Karpas-422 (cell line): ENCODE results near the gene APLNR. TPM values are rescaled to one million over a fixed set of nuclear protein-coding genes. Genes with fewer than 3 reads are reported as not detected.

Source experiments
- DNase-seq: peaks from one replicate; pipeline ENCODE4 v3.0.0-alpha.2; 2015
- H2AFZ ChIP-seq: fragments of 200-600 bp; sonication (generic); 2 replicates; pipeline ENCODE4 v1.6.1; 2014; ENCODE audit warnings: antibody characterized with exemption, low read length, mixed read lengths
- H3K27ac ChIP-seq: fragments of 200-600 bp; sonication (generic); 2 replicates; pipeline ENCODE4 v1.5.1; 2014; ENCODE audit warnings: mild to moderate bottlenecking, low read length, moderate library complexity
- H3K27me3 ChIP-seq: fragments of 200-600 bp; sonication (generic); 2 replicates; pipeline ENCODE4 v1.6.1; 2014; ENCODE audit warnings: low read length, mixed read lengths
- H3K36me3 ChIP-seq: fragments of 200-600 bp; sonication (generic); 2 replicates; pipeline ENCODE4 v1.6.1; 2014; ENCODE audit warnings: low read length, mixed read lengths; ENCODE audit not compliant: insufficient read depth
- H3K4me1 ChIP-seq: fragments of 200-600 bp; sonication (generic); 2 replicates; pipeline ENCODE4 v1.6.1; 2014; ENCODE audit warnings: mild to moderate bottlenecking, low read length, mixed read lengths
- H3K4me2 ChIP-seq: fragments of 200-600 bp; sonication (generic); 2 replicates; pipeline ENCODE4 v1.6.1; 2014; ENCODE audit warnings: low read length, low read depth, mild to moderate bottlenecking; ENCODE audit not compliant: poor library complexity, severe bottlenecking
- H3K4me3 ChIP-seq: fragments of 200-600 bp; sonication (generic); 2 replicates; pipeline ENCODE4 v1.5.1; 2014; ENCODE audit warnings: mild to moderate bottlenecking, antibody characterized with exemption, low read length, mixed read lengths
- H3K79me2 ChIP-seq: fragments of 200-600 bp; sonication (generic); 2 replicates; pipeline ENCODE4 v1.6.1; 2014; ENCODE audit warnings: mild to moderate bottlenecking, low read length, mixed read lengths
- H3K9ac ChIP-seq: fragments of 200-600 bp; sonication (generic); 2 replicates; pipeline ENCODE4 v1.6.0; 2014; ENCODE audit warnings: low read length
- H3K9me2 ChIP-seq: fragments of 200-600 bp; sonication (generic), shearing (Covaris generic); replicated peaks from 2 replicates; pipeline ENCODE4 v1.6.0; 2014; ENCODE audit warnings: mild to moderate bottlenecking, low read length, moderate library complexity; ENCODE audit not compliant: insufficient read depth
- H3K9me3 ChIP-seq: fragments of 300-700, 200-600 bp; sonication (generic); 2 replicates; pipeline ENCODE4 v1.6.1; 2014; ENCODE audit warnings: low read length, mixed read lengths
- H4K20me1 ChIP-seq: fragments of 200-600 bp; sonication (generic); 2 replicates; pipeline ENCODE4 v1.6.1; 2014; ENCODE audit warnings: mild to moderate bottlenecking, antibody characterized with exemption, low read length, low read depth; ENCODE audit not compliant: insufficient read depth
- total RNA-seq: library from RNA; depleted of rRNA; stranded (reverse); fragments of >200 nt; shearing (Covaris generic); gene quantifications from 2 replicates; pipeline ENCODE4 v1.2.3, GENCODE V29; 2014; ENCODE audit warnings: low replicate concordance

The APLNR gene
- total RNA-seq, 1 experiment from 2014 or later, result not detected

- no peak overlapping the region for H3K4me2 ChIP-seq
- no peak overlapping the region for H3K4me3 ChIP-seq
- no peak overlapping the region for H2AFZ ChIP-seq
- no peaks in the 10 kb centered on the region for H3K9me3 ChIP-seq
- DNase-seq, result peak; percentile 81
- H4K20me1 ChIP-seq, result no peaks in the 10 kb centered on the region
- no peaks in the 10 kb centered on the region for H3K79me2 ChIP-seq
- no peaks in the 10 kb centered on the region for H3K4me1 ChIP-seq
- H3K27me3 ChIP-seq, result no peaks in the 10 kb centered on the region
- H3K27ac ChIP-seq, result no peak overlapping the region
- H3K9me2 ChIP-seq, result no peaks in the 10 kb centered on the region
- no peak overlapping the region for H3K9ac ChIP-seq
- H3K36me3 ChIP-seq, result no peaks in the 10 kb centered on the region
Observed at GRCh38 chr11:57248780-57249383, 11.8 kb upstream of the APLNR start.

GRCh38 chr11:57244911-57245310 is 7.9 kb upstream of the APLNR start:
- no peak for DNase-seq
- Histone ChIP-seq H3K36me3 (no peaks in the 10 kb centered on the region), H3K27me3 (no peaks in the 10 kb centered on the region), H3K4me3 (no peak overlapping the region), H3K9ac (no peak overlapping the region), H3K9me2 (no peaks in the 10 kb centered on the region), H3K9me3 (no peaks in the 10 kb centered on the region), H3K4me2 (no peak overlapping the region), H2AFZ (no peak overlapping the region), H4K20me1 (no peaks in the 10 kb centered on the region), H3K27ac (no peak overlapping the region), H3K4me1 (no peaks in the 10 kb centered on the region), H3K79me2 (no peaks in the 10 kb centered on the region)

DNA sequence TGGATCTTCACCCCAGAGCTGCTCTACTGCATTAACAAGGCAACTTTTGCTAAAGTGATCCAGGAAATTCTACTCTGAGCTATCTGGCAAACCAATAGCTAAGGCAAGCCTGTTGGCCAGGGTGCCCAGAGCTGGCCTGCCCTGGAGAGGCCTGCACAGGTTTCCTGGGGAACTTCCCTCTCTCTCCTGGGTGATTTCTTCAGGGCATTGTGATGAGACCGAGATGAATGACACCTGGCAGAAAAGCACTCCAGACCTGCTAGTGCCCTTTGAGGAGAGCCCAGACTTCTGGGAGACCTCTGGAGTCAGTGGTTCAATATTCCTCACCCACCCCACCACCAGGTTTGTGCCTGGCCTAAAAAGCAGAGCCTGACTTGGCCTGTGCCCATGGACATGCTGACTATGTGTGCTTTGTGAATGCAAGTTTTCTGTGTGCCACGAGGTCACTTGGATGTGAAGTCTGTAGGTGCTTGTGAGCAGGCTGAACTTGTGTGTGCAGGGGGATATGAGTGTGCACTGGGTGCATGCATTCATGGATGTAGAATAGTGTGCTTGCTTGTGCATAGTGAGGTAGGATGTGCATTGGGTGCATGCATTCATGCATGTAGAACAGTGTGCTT is 4.4 kb upstream of the APLNR start:
- H3K27me3 ChIP-seq, result no peaks in the 10 kb centered on the region
- DNase-seq, result no peak
- no peak overlapping the region for H3K4me2 ChIP-seq
- no peaks in the 10 kb centered on the region for H3K79me2 ChIP-seq
- H3K4me3 ChIP-seq, result no peak overlapping the region
- H3K27ac ChIP-seq, result no peak overlapping the region
- H3K9me3 ChIP-seq, result no peaks in the 10 kb centered on the region
- H3K4me1 ChIP-seq, result no peaks in the 10 kb centered on the region
- H4K20me1 ChIP-seq, result no peaks in the 10 kb centered on the region
- no peak overlapping the region for H2AFZ ChIP-seq
- H3K9me2 ChIP-seq, result no peaks in the 10 kb centered on the region
- H3K36me3 ChIP-seq, result no peaks in the 10 kb centered on the region
- no peak overlapping the region for H3K9ac ChIP-seq

- Histone ChIP-seq H3K79me2 (no peaks in the 10 kb centered on the region), H3K36me3 (no peaks in the 10 kb centered on the region), H3K4me2 (no peak overlapping the region), H4K20me1 (no peaks in the 10 kb centered on the region), H3K9me2 (no peaks in the 10 kb centered on the region), H3K27ac (no peak overlapping the region), H3K4me3 (no peak overlapping the region), H3K9me3 (no peaks in the 10 kb centered on the region), H2AFZ (no peak overlapping the region), H3K9ac (no peak overlapping the region), H3K4me1 (no peaks in the 10 kb centered on the region), H3K27me3 (no peaks in the 10 kb centered on the region)
- no peak for DNase-seq
Observed at GRCh38 chr11:57240757-57241156, 3.7 kb upstream of the APLNR start.

GRCh38 chr11:57240007-57240406 is 3.0 kb upstream of the APLNR start:
- Histone ChIP-seq H3K4me1 (no peaks in the 10 kb centered on the region), H3K27me3 (no peaks in the 10 kb centered on the region), H3K9ac (no peak overlapping the region), H3K9me3 (no peaks in the 10 kb centered on the region), H3K79me2 (no peaks in the 10 kb centered on the region), H4K20me1 (no peaks in the 10 kb centered on the region), H3K9me2 (no peaks in the 10 kb centered on the region), H2AFZ (no peak overlapping the region), H3K36me3 (no peaks in the 10 kb centered on the region), H3K4me3 (no peak overlapping the region), H3K27ac (no peak overlapping the region), H3K4me2 (no peak overlapping the region)
- no peak for DNase-seq

- Histone ChIP-seq H3K9me2 (no peaks in the 10 kb centered on the region), H2AFZ (no peak overlapping the region), H3K79me2 (no peaks in the 10 kb centered on the region), H3K9me3 (no peaks in the 10 kb centered on the region), H3K27me3 (no peaks in the 10 kb centered on the region), H3K27ac (no peak overlapping the region), H3K4me3 (no peak overlapping the region), H3K9ac (no peak overlapping the region), H4K20me1 (no peaks in the 10 kb centered on the region), H3K4me1 (no peaks in the 10 kb centered on the region), H3K4me2 (no peak overlapping the region), H3K36me3 (no peaks in the 10 kb centered on the region)
- no peak for DNase-seq
Observed at GRCh38 chr11:57239348-57239747, 2.3 kb upstream of the APLNR start.

GRCh38 chr11:57235761-57236703 is 1.0 kb downstream of the APLNR start:
- Histone ChIP-seq H3K4me3 (no peak overlapping the region), H3K27me3 (no peaks in the 10 kb centered on the region), H2AFZ (no peak overlapping the region), H4K20me1 (no peaks in the 10 kb centered on the region), H3K4me1 (no peaks in the 10 kb centered on the region), H3K27ac (no peak overlapping the region), H3K4me2 (no peak overlapping the region), H3K79me2 (no peaks in the 10 kb centered on the region), H3K9me3 (no peaks in the 10 kb centered on the region), H3K9ac (no peak overlapping the region), H3K36me3 (no peaks in the 10 kb centered on the region), H3K9me2 (no peaks in the 10 kb centered on the region)
- DNase-seq, result no peak

GRCh38 chr11:57233702-57234101 is 3.3 kb downstream of the APLNR start:
- DNase-seq, result no peak
- Histone ChIP-seq H4K20me1 (no peaks in the 10 kb centered on the region), H3K4me1 (no peaks in the 10 kb centered on the region), H3K27me3 (no peaks in the 10 kb centered on the region), H3K27ac (no peak overlapping the region), H3K4me3 (no peak overlapping the region), H3K9me2 (no peaks in the 10 kb centered on the region), H2AFZ (no peak overlapping the region), H3K79me2 (no peaks in the 10 kb centered on the region), H3K9me3 (no peaks in the 10 kb centered on the region), H3K4me2 (no peak overlapping the region), H3K9ac (no peak overlapping the region), H3K36me3 (no peaks in the 10 kb centered on the region)
